Astrocyte of the hippocampus (primary cell): ENCODE data around the gene ADAM23.

Experiments used
- DNase-seq: peaks from one replicate; pipeline ENCODE4 v3.0.0; 2011; ENCODE audit warnings: low read depth, low spot score

The ADAM23 gene

GRCh38 chr2:206443735-206444527 is 599 bp downstream of the ADAM23 start:
- peak; percentile 77 for DNase-seq

GRCh38 chr2:206445948-206446347 is 2.6 kb downstream of the ADAM23 start:
- no peak for DNase-seq

- no peak for DNase-seq
Observed at GRCh38 chr2:206452242-206452641, 8.9 kb downstream of the ADAM23 start.

GRCh38 chr2:206452750-206453149 is 9.4 kb downstream of the ADAM23 start:
- DNase-seq, result no peak

GRCh38 chr2:206456078-206456754 is 12.9 kb downstream of the ADAM23 start:
- no peak for DNase-seq

- no peak for DNase-seq
Observed at GRCh38 chr2:206457188-206457634, 13.9 kb downstream of the ADAM23 start.

- DNase-seq, result no peak
Observed at GRCh38 chr2:206462240-206462854, 19.0 kb downstream of the ADAM23 start.

- no peak for DNase-seq
Observed at GRCh38 chr2:206463685-206464084, 20.4 kb downstream of the ADAM23 start.

GRCh38 chr2:206464597-206464996 is 21.3 kb downstream of the ADAM23 start:
- DNase-seq, result no peak

GRCh38 chr2:206471524-206472062 is 28.3 kb downstream of the ADAM23 start:
- DNase-seq, result no peak

- DNase-seq, result no peak
Observed at GRCh38 chr2:206472094-206472493, 28.8 kb downstream of the ADAM23 start.

GRCh38 chr2:206474099-206474498 is 30.8 kb downstream of the ADAM23 start:
- DNase-seq, result no peak

- peak; percentile 13 for DNase-seq
Observed at GRCh38 chr2:206477296-206477695, 34.0 kb downstream of the ADAM23 start.

GRCh38 chr2:206478340-206478739 is 35.0 kb downstream of the ADAM23 start:
- no peak for DNase-seq

- no peak for DNase-seq
Observed at GRCh38 chr2:206480161-206480560, 36.8 kb downstream of the ADAM23 start.

GRCh38 chr2:206480620-206481019 is 37.3 kb downstream of the ADAM23 start:
- DNase-seq, result no peak

- DNase-seq, result no peak
Observed at GRCh38 chr2:206481056-206481455, 37.7 kb downstream of the ADAM23 start.

- no peak for DNase-seq
Observed at GRCh38 chr2:206482123-206482522, 38.8 kb downstream of the ADAM23 start.

- DNase-seq, result no peak
Observed at GRCh38 chr2:206482633-206483032, 39.3 kb downstream of the ADAM23 start.

- no peak for DNase-seq
Observed at GRCh38 chr2:206488053-206488452, 44.7 kb downstream of the ADAM23 start.

GRCh38 chr2:206488623-206489022 is 45.3 kb downstream of the ADAM23 start:
- no peak for DNase-seq

- DNase-seq, result no peak
Observed at GRCh38 chr2:206494061-206494460, 50.7 kb downstream of the ADAM23 start.
